ENCODE measurements around the gene MPRIP.

Gene MPRIP

GRCh38 chr17:17041571-17042383 lies 480 bp upstream of the MPRIP start (continued):
- TF ChIP-seq ZNF280C (tag by site-specific recombination; IDR thresholded peaks at IDR 0.05): no peak
- TF ChIP-seq PRDM4 (tag by site-specific recombination; IDR thresholded peaks at IDR 0.05): peak; percentile 23; the same call in 1 of the 2 replicates
- peak; percentile 33 for TF ChIP-seq ZBTB17 (tag by site-specific recombination; IDR thresholded peaks at IDR 0.05)
- TF ChIP-seq PATZ1 (tag by site-specific recombination; IDR thresholded peaks at IDR 0.05): peak; percentile 95
- TF ChIP-seq ZNF626 (tag by site-specific recombination; IDR thresholded peaks at IDR 0.05): no peak
- no peak for TF ChIP-seq MEIS1 (CRISPR knock-in tag; IDR thresholded peaks at IDR 0.05; ENCODE audit: borderline replicate concordance)
- no peak for TF ChIP-seq ZNF175 (tag by site-specific recombination; IDR thresholded peaks at IDR 0.05)
- TF ChIP-seq ZNF76 (tag by site-specific recombination; IDR thresholded peaks at IDR 0.05; ENCODE audit: borderline replicate concordance, low read depth): peak; percentile 78; the same call in 1 of the 2 replicates
- no peak for TF ChIP-seq ZNF132 (tag by site-specific recombination; IDR thresholded peaks at IDR 0.05; ENCODE audit: borderline replicate concordance)
- TF ChIP-seq ZNF529 (tag by site-specific recombination; IDR thresholded peaks at IDR 0.05; ENCODE audit: insufficient replicate concordance): no peak
- peak; percentile 96 for TF ChIP-seq EGR2 (tag by site-specific recombination; IDR thresholded peaks at IDR 0.05; ENCODE audit: low read depth)
- TF ChIP-seq ZNF24 (tag by site-specific recombination; IDR thresholded peaks at IDR 0.05): 0 out of 2 replicates have a peak, but pooled peaks have one; percentile 39
- no peak for TF ChIP-seq MYNN (tag by site-specific recombination; IDR thresholded peaks at IDR 0.05; ENCODE audit: borderline replicate concordance)
- TF ChIP-seq ZNF18 (tag by site-specific recombination; IDR thresholded peaks at IDR 0.05): no peak
- 0 out of 2 replicates have a peak, but pooled peaks have one; percentile 11 for TF ChIP-seq KLF10 (tag by site-specific recombination; IDR thresholded peaks at IDR 0.05)
- no peak for TF ChIP-seq ZFP37 (tag by site-specific recombination; IDR thresholded peaks at IDR 0.05)
- TF ChIP-seq ZNF341 (tag by site-specific recombination; IDR thresholded peaks at IDR 0.05; ENCODE audit: low read depth): no peak
- no peak; the same call in 1 of the 2 replicates for TF ChIP-seq ZNF501 (tag by site-specific recombination; IDR thresholded peaks at IDR 0.05)
- TF ChIP-seq ZNF664 (tag by site-specific recombination; IDR thresholded peaks at IDR 0.05): peak; percentile 97
- peak; percentile 96 for TF ChIP-seq ZFHX2 (tag by site-specific recombination; conservative IDR thresholded peaks at IDR 0.05)
- no peak for TF ChIP-seq ZNF433 (tag by site-specific recombination; IDR thresholded peaks at IDR 0.05; ENCODE audit: low read depth)
